ENCODE data around the gene GNAT2.

The GNAT2 gene

GRCh38 chr1:109631513-109632505 lies 12.4 kb upstream of the GNAT2 start:
- TF ChIP-seq FOXM1 (IDR thresholded peaks at IDR 0.05; ENCODE audit: borderline replicate concordance) (no peak), L3MBTL2 (conservative IDR thresholded peaks at IDR 0.05) (no peak), TARDBP (IDR thresholded peaks at IDR 0.05) (no peak), FOXA1 (IDR thresholded peaks at IDR 0.05) (no peak), NFRKB (IDR thresholded peaks at IDR 0.05) (no peak), SUZ12 (IDR thresholded peaks at IDR 0.05) (no peak), ZNF384 (IDR thresholded peaks at IDR 0.05) (no peak), FOXK2 (IDR thresholded peaks at IDR 0.05) (no peak)
- ChIA-PET POLR2A (interaction anchor here (0.9 to 6.0 kb wide), 2 partner anchors 83 to 86 kb away, joined by 4 to 37 read pairs; partner anchors contain the start of gene GNAI3), CTCF (interaction anchor here (1.7 to 4.7 kb wide), 3 partner anchors 8 to 90 kb away, joined by 6 to 42 read pairs (median 42); no protein-coding TSS in a partner anchor)
- DNase-seq (ENCODE audit: extremely low spot score): no peak

DNA sequence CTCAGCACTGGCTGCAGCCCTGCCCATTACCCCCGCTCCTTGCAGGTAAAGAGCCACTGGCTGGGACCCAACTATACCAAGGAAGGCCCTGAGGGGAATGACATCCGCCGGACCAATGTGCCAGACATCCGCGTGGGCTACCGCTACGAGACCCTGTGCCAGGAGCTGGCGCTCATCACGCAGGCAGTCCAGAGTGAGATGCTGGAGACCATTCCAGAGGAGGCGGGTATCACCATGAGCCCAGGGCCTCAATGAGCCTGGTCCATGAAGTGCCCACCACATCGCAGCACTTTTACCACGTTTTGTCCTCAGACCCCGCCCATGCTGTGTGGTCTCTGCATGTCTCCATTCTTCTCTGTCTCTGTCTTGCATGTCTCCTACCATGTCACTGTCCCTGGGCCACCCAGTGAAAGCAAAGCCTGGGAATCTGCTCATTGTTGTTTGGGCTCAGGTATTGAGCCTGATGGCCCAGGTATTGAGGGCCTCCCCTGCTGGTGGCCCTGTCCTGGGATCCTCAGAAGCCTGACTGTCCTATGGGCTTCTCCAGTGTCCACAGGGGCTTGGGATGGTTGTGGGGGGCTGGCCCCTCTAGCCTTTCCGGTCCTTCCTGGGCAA lies 11.6 kb upstream of the GNAT2 start:
- TF ChIP-seq FOXK2 (IDR thresholded peaks at IDR 0.05) (no peak), ZNF384 (IDR thresholded peaks at IDR 0.05) (no peak), TARDBP (IDR thresholded peaks at IDR 0.05) (no peak), L3MBTL2 (conservative IDR thresholded peaks at IDR 0.05) (no peak), PKNOX1 (IDR thresholded peaks at IDR 0.05) (no peak), BHLHE40 (IDR thresholded peaks at IDR 0.05; ENCODE audit: borderline replicate concordance) (no peak), SP1 (IDR thresholded peaks at IDR 0.05) (no peak), HDGF (IDR thresholded peaks at IDR 0.05; ENCODE audit: borderline replicate concordance) (no peak), ELF4 (IDR thresholded peaks at IDR 0.05) (no peak), CTBP1 (IDR thresholded peaks at IDR 0.05; ENCODE audit: borderline replicate concordance) (no peak), FOXM1 (IDR thresholded peaks at IDR 0.05; ENCODE audit: borderline replicate concordance) (no peak), SUZ12 (IDR thresholded peaks at IDR 0.05) (no peak)
- no peak for DNase-seq (ENCODE audit: extremely low spot score)
- ChIA-PET CTCF (interaction anchor here (0.7 to 4.7 kb wide), 8 partner anchors 9 to 160 kb away, joined by 3 to 42 read pairs (median 6); partner anchors contain the start of genes AMPD2 and GNAT2), POLR2A (interaction anchor here (0.7 to 6.0 kb wide), 3 partner anchors 11 to 85 kb away, joined by 4 to 37 read pairs (median 4); partner anchors contain the start of genes AMPD2 and GNAI3)

- CTCF ChIA-PET: interaction anchor here (0.6 to 4.7 kb wide), 11 partner anchors 9 to 458 kb away, joined by 3 to 42 read pairs (median 6); partner anchors contain the start of genes AMPD2, GNAI3 and GNAT2
- no peak for TF ChIP-seq LEF1 (IDR thresholded peaks at IDR 0.05; ENCODE audit: borderline replicate concordance)
- no peak for TF ChIP-seq BHLHE40 (IDR thresholded peaks at IDR 0.05; ENCODE audit: borderline replicate concordance)
- TF ChIP-seq NFRKB (IDR thresholded peaks at IDR 0.05): no peak
- TF ChIP-seq FOXM1 (IDR thresholded peaks at IDR 0.05; ENCODE audit: borderline replicate concordance): no peak
- no peak for TF ChIP-seq PKNOX1 (IDR thresholded peaks at IDR 0.05)
- TF ChIP-seq ZNF384 (IDR thresholded peaks at IDR 0.05): no peak
- TF ChIP-seq HDGF (IDR thresholded peaks at IDR 0.05; ENCODE audit: borderline replicate concordance): no peak
- no peak for TF ChIP-seq CTBP1 (IDR thresholded peaks at IDR 0.05; ENCODE audit: borderline replicate concordance)
- TF ChIP-seq ELF4 (IDR thresholded peaks at IDR 0.05): no peak
- peak; percentile 63 for DNase-seq (ENCODE audit: extremely low spot score)
- POLR2A ChIA-PET: interaction anchor here (0.7 to 6.0 kb wide), 4 partner anchors 10 to 85 kb away, joined by 3 to 37 read pairs (median 4); partner anchors contain the start of genes AMPD2 and GNAI3
These were observed 10.9 kb upstream of the GNAT2 start for GRCh38 chr1:109630081-109630897.

- TF ChIP-seq ZNF384 (IDR thresholded peaks at IDR 0.05) (no peak), HDGF (IDR thresholded peaks at IDR 0.05; ENCODE audit: borderline replicate concordance) (no peak), NFRKB (IDR thresholded peaks at IDR 0.05) (no peak), FOXK2 (IDR thresholded peaks at IDR 0.05) (no peak), SUZ12 (IDR thresholded peaks at IDR 0.05) (no peak), ARNT (IDR thresholded peaks at IDR 0.05) (no peak), CTBP1 (IDR thresholded peaks at IDR 0.05; ENCODE audit: borderline replicate concordance) (no peak), LEF1 (IDR thresholded peaks at IDR 0.05; ENCODE audit: borderline replicate concordance) (no peak), ELF4 (IDR thresholded peaks at IDR 0.05) (no peak), FOXM1 (IDR thresholded peaks at IDR 0.05; ENCODE audit: borderline replicate concordance) (no peak)
- POLR2A ChIA-PET: interaction anchor here (0.8 to 6.0 kb wide), 2 partner anchors 81 to 83 kb away, joined by 3 to 37 read pairs; partner anchors contain the start of gene GNAI3
These were observed 10.1 kb upstream of the GNAT2 start for GRCh38 chr1:109629372-109630030.

More at GRCh38 chr1:109629372-109630030, 10.1 kb upstream of the GNAT2 start:
- no peak for DNase-seq (ENCODE audit: extremely low spot score)
- CTCF ChIA-PET: interaction anchor here (0.6 to 4.7 kb wide), 9 partner anchors 10 to 459 kb away, joined by 3 to 42 read pairs (median 6); partner anchors contain the start of gene GNAI3
